Activated T-cell treated with anti-CD3 and anti-CD28 coated beads, Interleukin-2, amount 50 U/mL, for 4 hours (primary cell): ENCODE measurements around the gene GABBR1. TPM values are rescaled to one million over a fixed set of nuclear protein-coding genes. Genes with fewer than 3 reads are reported as not detected.
A peak's percentile ranks its signal among the peaks of the same experiment; 100 is the strongest.

Experiments used
- ATAC-seq, 2 donors: fragments of 200-7000 bp; cut with Tn5 transposase; one replicate each; pipeline ENCODE4 v1.10.0; 2021
- DNase-seq: peaks from one replicate; pipeline ENCODE4 v3.0.0-alpha.2; 2020
- H3K27me3 Mint-ChIP-seq: one replicate; pipeline ENCODE4 v1.8.0; 2021; ENCODE audit warnings: low read depth, mixed read lengths
- H3K36me3 Mint-ChIP-seq: one replicate; pipeline ENCODE4 v1.8.0; 2022; ENCODE audit warnings: mixed read lengths; ENCODE audit not compliant: insufficient read depth
- H3K4me1 Mint-ChIP-seq: one replicate; pipeline ENCODE4 v1.8.0; 2021; ENCODE audit warnings: low read depth, mixed read lengths
- H3K4me3 Mint-ChIP-seq: one replicate; pipeline ENCODE4 v1.8.0; 2021; ENCODE audit warnings: mild to moderate bottlenecking, moderate library complexity, mixed read lengths
- H3K9me3 Mint-ChIP-seq: one replicate; pipeline ENCODE4 v1.8.0; 2021; ENCODE audit warnings: mixed read lengths
- total RNA-seq, 3 donors: library from RNA; stranded (reverse); gene quantifications; one replicate each; pipeline ENCODE4 v1.2.1, GENCODE V29; 2021

Gene GABBR1
- total RNA-seq, 3 donors from 2014 or later, result 4.2 to 5.6 (median 4.7) TPM

GRCh38 chr6:29641430-29642148, 8.6 kb upstream of the GABBR1 start:
- Mint-ChIP-seq H3K4me1 (peaks cover 14% of the 10 kb centered on the region), H3K9me3 (no peaks in the 10 kb centered on the region), H3K27me3 (no peaks in the 10 kb centered on the region), H3K4me3 (no peak overlapping the region), H3K36me3 (no peaks in the 10 kb centered on the region)
- peak; percentile 96 for ATAC-seq
- no peak for DNase-seq

GRCh38 chr6:29637247-29637646, 4.3 kb upstream of the GABBR1 start:
- no peaks in the 10 kb centered on the region for H3K36me3 Mint-ChIP-seq
- no peaks in the 10 kb centered on the region for H3K9me3 Mint-ChIP-seq
- no peaks in the 10 kb centered on the region for H3K27me3 Mint-ChIP-seq
- no peak for DNase-seq
- no peak overlapping the region for H3K4me3 Mint-ChIP-seq
- H3K4me1 Mint-ChIP-seq, result peaks cover 16% of the 10 kb centered on the region
- no peak for ATAC-seq

- H3K4me1 Mint-ChIP-seq, result peaks cover 34% of the 10 kb centered on the region
- no peaks in the 10 kb centered on the region for H3K9me3 Mint-ChIP-seq
- ATAC-seq (no peak), DNase-seq (no peak)
- H3K27me3 Mint-ChIP-seq, result peaks cover 10% of the 10 kb centered on the region
- H3K36me3 Mint-ChIP-seq, result no peaks in the 10 kb centered on the region
- H3K4me3 Mint-ChIP-seq, result peak overlapping the region; percentile 69
Observed at GRCh38 chr6:29633534-29633905, 537 bp upstream of the GABBR1 start.

GRCh38 chr6:29631860-29632731, 887 bp downstream of the GABBR1 start:
- H3K9me3 Mint-ChIP-seq, result no peaks in the 10 kb centered on the region
- peak; percentile 35 to 39 for ATAC-seq
- peaks cover 11% of the 10 kb centered on the region for H3K27me3 Mint-ChIP-seq

GRCh38 chr6:29631209-29631810, 1.7 kb downstream of the GABBR1 start:
- Mint-ChIP-seq H3K4me1 (peaks cover 38% of the 10 kb centered on the region), H3K27me3 (peaks cover 12% of the 10 kb centered on the region), H3K36me3 (no peaks in the 10 kb centered on the region), H3K4me3 (peak overlapping the region; percentile 87), H3K9me3 (no peaks in the 10 kb centered on the region)
- ATAC-seq (no peak), DNase-seq (no peak)

More at GRCh38 chr6:29631860-29632731, 887 bp downstream of the GABBR1 start:
- Mint-ChIP-seq H3K4me1 (peaks cover 37% of the 10 kb centered on the region), H3K36me3 (no peaks in the 10 kb centered on the region), H3K4me3 (peak overlapping the region; percentile 87)
- peak; percentile 59 for DNase-seq

GRCh38 chr6:29630315-29630714, 2.7 kb downstream of the GABBR1 start:
- Mint-ChIP-seq H3K4me1 (peaks cover 38% of the 10 kb centered on the region), H3K4me3 (no peak overlapping the region), H3K27me3 (peaks cover 12% of the 10 kb centered on the region)

GRCh38 chr6:29629571-29629970, 3.4 kb downstream of the GABBR1 start:
- peaks cover 38% of the 10 kb centered on the region for H3K4me1 Mint-ChIP-seq

More at GRCh38 chr6:29630315-29630714, 2.7 kb downstream of the GABBR1 start:
- ATAC-seq (no peak), DNase-seq (no peak)
- Mint-ChIP-seq H3K36me3 (no peaks in the 10 kb centered on the region), H3K9me3 (no peaks in the 10 kb centered on the region)

GRCh38 chr6:29628419-29629281, 4.3 kb downstream of the GABBR1 start:
- Mint-ChIP-seq H3K4me3 (peak overlapping the region; percentile 87), H3K4me1 (peaks cover 37% of the 10 kb centered on the region)
- peak; percentile 50 for DNase-seq

More at GRCh38 chr6:29629571-29629970, 3.4 kb downstream of the GABBR1 start:
- H3K27me3 Mint-ChIP-seq, result peaks cover 12% of the 10 kb centered on the region
- peak overlapping the region; percentile 87 for H3K4me3 Mint-ChIP-seq
- H3K9me3 Mint-ChIP-seq, result no peaks in the 10 kb centered on the region
- no peak for DNase-seq
- no peaks in the 10 kb centered on the region for H3K36me3 Mint-ChIP-seq
- ATAC-seq, result no peak

GRCh38 chr6:29627755-29628418, 5.1 kb downstream of the GABBR1 start:
- H3K4me1 Mint-ChIP-seq, result peaks cover 32% of the 10 kb centered on the region
- ATAC-seq (peak; percentile 36 to 41), DNase-seq (peak; percentile 52)

More at GRCh38 chr6:29628419-29629281, 4.3 kb downstream of the GABBR1 start:
- no peaks in the 10 kb centered on the region for H3K9me3 Mint-ChIP-seq
- ATAC-seq, result peak; percentile 57 to 59
- peaks cover 12% of the 10 kb centered on the region for H3K27me3 Mint-ChIP-seq
- H3K36me3 Mint-ChIP-seq, result no peaks in the 10 kb centered on the region

GRCh38 chr6:29626948-29627754, 5.8 kb downstream of the GABBR1 start:
- H3K36me3 Mint-ChIP-seq, result no peaks in the 10 kb centered on the region
- ATAC-seq (no peak), DNase-seq (no peak)
- peak overlapping the region; percentile 51 for H3K4me3 Mint-ChIP-seq
- H3K9me3 Mint-ChIP-seq, result no peaks in the 10 kb centered on the region
- H3K4me1 Mint-ChIP-seq, result peaks cover 31% of the 10 kb centered on the region
- peaks cover 12% of the 10 kb centered on the region for H3K27me3 Mint-ChIP-seq

More at GRCh38 chr6:29627755-29628418, 5.1 kb downstream of the GABBR1 start:
- Mint-ChIP-seq H3K4me3 (peak overlapping the region; percentile 87), H3K9me3 (no peaks in the 10 kb centered on the region), H3K27me3 (peaks cover 12% of the 10 kb centered on the region), H3K36me3 (no peaks in the 10 kb centered on the region)

- Mint-ChIP-seq H3K27me3 (peaks cover 7% of the 10 kb centered on the region), H3K4me1 (peaks cover 18% of the 10 kb centered on the region), H3K36me3 (peaks cover 8% of the 10 kb centered on the region), H3K4me3 (no peak overlapping the region), H3K9me3 (no peaks in the 10 kb centered on the region)
- DNase-seq, result no peak
- ATAC-seq, result no peak
Observed at GRCh38 chr6:29625337-29625930, 7.5 kb downstream of the GABBR1 start.

GRCh38 chr6:29624520-29624961, 8.4 kb downstream of the GABBR1 start:
- H3K4me3 Mint-ChIP-seq, result no peak overlapping the region

More at GRCh38 chr6:29624520-29624961, 8.4 kb downstream of the GABBR1 start:
- no peak for DNase-seq
- H3K4me1 Mint-ChIP-seq, result peaks cover 14% of the 10 kb centered on the region
- H3K36me3 Mint-ChIP-seq, result peaks cover 11% of the 10 kb centered on the region
- no peak for ATAC-seq
- no peaks in the 10 kb centered on the region for H3K9me3 Mint-ChIP-seq
- peaks cover 4% of the 10 kb centered on the region for H3K27me3 Mint-ChIP-seq
